OCI-M2 (cell line): ENCODE results near the gene RAD50.

Experiments
- DNase-seq: peaks from one replicate; lab custom pipeline; 2025; ENCODE audit not compliant: unreplicated experiment; lab: John Stamatoyannopoulos, UW

Gene RAD50

DNA sequence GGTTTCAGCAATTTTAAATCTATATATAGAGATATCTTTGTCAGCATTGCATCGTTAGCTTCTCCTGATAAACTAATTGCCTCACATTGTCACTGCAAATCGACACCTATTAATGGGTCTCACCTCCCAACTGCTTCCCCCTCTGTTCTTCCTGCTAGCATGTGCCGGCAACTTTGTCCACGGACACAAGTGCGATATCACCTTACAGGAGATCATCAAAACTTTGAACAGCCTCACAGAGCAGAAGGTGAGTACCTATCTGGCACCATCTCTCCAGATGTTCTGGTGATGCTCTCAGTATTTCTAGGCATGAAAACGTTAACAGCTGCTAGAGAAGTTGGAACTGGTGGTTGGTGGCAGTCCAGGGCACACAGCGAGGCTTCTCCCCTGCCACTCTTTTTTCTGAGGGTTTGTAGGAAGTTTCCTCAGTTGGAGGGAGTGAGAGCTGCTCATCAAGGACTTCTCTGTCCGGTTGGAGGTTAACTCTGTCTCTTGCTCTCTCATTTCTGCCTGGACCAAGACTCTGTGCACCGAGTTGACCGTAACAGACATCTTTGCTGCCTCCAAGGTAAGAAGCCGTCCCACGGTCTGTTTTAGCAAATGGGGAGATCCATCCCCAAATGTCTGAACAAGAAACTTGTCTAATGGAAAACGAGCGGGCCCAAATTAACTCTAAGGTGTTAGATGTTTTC, 117.3 kb downstream of the RAD50 start, which contains the start of gene IL4:
Gene IL4, plus strand, starts transcription at position 51 of the 692 bp plus-strand sequence. Its CDS starts 62 bp downstream, at position 113.
- DNase-seq = no peak

DNA sequence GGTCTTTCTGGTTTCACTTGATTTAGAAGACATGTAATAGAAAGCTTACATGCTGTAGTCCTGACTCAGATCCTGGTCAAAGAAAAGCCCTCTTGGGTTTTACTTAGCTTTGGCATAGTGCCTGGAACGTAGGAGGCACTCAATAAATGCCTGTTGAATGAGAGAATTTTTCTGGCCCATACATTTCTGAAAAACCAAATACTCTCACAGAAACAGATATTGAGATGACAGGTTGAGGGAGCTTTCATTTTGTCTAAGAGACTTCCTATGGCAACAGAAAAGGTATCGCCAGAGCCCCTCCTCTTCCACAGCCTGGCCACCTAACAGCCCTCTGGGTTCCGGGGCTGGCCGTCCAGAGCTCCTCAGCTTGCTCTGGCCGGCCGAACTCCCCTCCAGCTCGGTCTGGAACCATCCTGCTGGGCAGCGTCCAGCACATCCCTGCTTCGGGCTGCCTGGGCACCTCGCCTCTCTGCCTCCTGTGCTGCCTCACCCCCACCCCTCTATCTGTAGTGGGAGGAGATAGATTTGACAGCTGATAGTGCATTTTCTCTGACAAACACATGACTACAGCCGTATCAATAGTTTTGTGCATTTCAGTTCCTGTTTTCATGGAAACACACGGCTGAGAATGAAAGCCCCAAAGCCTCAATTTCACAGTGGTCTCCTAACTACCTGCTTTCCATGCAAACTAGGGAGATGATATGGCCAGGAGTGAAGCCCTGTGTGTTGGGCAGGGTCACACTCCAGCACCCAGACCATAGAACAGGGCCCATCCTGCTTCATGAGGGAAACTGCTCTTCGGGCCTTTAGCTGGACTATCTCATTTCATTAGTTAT, 118.1 kb downstream of the RAD50 start:
- no peak for DNase-seq

DNA sequence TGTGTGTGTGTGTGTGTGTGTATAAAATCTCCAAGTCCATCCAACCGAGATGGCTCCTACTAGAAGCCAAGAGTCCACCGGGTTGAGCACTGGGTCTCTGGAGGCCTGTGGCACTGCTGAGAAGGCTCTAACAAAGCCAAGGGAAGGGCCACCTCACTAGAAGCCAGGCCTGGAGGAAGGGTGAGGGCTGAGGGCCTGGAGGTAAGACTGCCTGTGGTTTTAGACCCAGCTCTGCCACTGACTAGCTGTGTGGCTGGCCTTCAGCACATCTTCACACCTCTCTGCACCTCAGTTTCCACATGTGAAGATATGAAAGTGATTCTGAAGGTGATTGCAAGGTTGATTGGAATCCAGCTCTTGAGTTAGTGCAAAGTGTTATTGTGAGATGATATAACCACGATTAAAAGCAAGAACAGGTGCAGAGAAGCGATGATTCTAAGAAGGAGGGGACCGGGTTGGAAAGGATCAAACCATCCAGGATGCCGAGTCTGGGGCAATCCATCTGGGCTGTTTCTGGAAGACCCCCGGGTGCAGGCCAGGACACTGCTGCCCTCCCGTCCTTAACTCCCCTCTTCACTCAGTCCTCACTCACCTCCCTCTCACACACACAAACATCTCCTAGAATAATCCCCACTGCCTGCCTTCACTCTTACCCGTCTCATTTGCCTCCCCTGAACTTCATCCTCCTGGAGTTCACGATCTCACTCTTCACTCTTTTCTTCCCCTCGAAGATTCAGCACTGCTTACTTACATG, 119.3 kb downstream of the RAD50 start:
- DNase-seq = no peak

DNA sequence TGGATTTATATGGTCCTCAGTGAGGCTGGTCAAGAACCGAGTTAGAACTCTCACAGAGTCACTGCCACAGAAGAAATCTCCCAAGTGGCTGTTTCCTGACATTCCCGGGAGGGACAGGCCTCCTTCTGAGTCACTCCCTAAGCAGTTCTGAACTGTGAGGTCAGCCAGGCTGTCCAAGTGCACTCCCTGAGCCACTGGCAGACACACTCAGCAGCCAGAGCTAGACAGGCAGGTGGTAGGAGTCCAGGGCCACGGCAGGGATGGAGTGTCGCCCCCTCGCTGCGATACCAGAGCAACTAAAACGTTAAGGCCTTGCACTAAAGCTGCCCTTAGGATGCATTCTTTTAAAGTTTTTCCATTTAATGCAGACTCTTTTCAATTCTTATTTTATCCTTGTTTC, 120.4 kb downstream of the RAD50 start:
- DNase-seq = no peak

DNA sequence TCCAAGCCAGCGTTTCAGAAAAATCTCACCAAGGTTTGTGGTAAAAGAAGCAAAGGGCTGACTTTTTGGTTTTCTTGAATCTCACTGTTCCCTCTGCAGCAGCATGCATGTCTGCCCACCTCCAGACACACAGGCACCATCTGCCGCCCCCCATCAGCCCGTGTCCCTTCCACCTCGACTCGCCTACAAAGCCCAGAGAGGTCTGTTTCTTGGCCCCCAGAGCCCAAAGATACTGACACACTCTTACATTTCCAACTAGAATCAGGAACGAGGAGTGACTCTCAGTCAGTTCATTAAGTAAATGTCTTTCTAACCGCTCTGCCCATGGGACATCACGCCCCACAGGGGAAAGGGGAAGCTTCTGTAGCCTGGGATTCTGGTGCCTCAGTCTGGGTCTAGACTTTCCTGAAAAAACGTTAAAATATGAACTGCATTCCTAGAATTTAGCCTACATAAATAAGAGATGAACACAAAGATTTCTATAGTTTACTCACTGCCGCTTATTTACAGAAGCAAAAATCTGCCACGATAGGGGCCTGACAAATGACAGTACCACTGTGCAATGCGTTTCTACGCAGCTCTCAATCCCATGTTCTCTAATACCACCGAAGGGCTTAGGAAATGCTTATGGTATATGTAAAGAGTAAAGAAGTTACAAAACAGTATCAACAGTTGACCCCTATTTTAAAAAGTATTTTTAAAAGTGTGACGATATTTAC, 121.1 kb downstream of the RAD50 start:
- no peak for DNase-seq

DNA sequence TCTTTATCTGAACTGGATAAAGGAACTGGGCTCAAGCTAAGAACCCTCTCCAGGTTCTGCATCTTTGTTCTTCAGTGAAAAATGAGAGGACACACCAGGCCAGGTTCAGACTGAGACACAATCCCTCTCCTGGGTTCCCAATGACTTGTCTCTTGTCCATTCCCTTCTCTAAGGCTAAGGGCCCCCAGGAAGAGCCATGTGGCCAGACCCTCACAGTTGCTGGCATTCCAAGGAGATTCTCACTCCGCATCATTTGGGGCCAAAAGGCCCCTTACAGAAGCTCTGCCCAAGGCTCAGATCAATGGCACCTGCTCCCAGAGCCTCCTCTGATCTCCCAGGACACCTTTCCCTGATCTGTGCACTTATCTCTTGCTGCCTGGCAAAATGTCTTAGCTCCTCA, 122.0 kb downstream of the RAD50 start:
- no peak for DNase-seq

DNA sequence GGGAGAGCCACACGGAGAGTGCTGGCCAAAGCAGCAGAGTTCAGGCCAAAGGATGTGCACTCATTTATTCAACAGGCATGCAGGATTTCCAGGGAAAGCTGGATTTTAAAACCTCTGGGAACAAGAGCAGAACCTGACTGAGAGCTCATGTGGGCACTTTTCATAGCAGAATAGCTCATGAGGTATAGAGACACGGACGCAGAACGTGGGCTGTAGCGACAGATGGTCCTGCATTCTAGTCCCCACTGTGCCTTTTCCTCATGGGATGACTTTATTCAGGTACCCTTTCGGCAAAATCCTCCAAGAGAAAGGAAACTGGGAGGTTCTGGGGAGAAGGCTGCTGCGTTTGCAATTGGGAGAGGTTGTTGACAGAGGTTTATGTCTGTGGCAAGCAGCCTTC, 122.4 kb downstream of the RAD50 start:
- DNase-seq = no peak

DNA sequence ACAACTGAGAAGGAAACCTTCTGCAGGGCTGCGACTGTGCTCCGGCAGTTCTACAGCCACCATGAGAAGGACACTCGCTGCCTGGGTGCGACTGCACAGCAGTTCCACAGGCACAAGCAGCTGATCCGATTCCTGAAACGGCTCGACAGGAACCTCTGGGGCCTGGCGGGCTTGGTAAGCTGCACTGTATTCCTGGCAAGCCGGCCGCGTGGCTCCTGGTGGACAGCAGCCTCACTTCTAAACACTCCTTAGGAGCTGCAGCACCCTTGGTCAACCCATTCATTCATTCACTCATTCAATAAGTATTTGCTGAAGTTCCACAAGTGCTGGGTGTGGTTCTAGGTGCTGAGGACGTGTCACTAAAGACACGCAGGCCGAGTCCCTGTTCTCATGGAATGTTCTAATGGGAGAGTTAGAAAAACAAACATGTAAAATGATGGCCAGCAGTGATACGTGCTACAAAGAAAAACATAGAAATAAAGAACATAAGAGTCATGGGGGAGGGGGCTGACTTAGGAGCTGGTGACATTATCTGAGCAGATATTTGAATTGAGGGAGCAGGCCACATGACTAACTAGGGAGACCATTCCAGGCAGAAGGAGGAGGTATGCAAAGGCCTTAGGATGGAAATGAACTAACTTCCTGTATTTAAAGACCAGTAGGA, 123.1 kb downstream of the RAD50 start:
- no peak for DNase-seq

DNA sequence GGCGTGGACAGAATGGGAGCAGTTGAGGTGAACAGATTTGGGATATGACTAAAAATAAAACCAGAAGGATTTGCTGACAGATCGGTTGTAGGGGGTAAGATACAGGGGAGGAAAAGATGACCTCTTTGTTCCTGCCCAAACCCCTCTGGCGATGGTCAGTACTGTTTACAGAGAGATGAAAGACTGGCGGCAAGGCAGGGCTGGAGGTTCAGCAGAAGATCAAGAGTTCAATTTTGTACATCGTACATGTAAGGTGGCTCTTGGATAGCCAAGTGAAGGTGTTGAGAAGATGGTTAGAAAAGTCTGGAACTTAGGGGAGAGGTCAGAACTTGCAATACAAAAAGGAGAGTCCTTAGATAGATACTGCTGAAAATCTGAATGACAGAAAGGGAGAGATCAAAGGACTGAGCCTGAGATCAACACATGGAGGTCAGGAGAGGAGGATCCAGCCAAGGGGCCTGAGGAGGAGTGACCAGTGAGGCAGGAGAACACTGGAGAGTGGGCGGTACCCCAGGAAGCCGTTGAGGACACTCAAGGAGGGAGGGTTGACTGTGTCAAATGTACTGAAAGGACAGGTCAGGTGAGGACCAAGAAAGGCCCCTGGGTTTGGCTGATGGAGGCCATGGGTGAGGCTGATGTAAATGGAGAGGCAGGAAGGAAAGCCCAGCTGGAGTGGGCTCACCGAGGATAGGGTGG, 124.2 kb downstream of the RAD50 start:
- no peak for DNase-seq

DNA sequence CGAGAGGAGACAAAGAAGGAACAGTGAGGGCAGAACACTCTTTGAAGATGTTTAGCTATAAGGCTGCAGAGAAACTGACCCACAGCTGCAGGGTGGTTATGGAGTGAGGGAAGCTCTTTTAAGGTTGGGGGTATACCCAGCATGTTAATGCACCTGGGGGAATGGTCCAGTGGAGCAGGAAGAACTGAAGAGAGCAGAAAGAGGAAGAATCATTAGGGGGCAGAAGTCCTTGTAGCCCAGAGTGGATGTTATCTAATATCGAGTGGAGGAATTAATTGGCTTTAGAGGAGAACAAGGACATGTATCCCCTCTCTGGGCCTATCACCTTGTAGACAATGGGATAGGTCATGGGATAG, 124.7 kb downstream of the RAD50 start:
- DNase-seq = no peak

DNA sequence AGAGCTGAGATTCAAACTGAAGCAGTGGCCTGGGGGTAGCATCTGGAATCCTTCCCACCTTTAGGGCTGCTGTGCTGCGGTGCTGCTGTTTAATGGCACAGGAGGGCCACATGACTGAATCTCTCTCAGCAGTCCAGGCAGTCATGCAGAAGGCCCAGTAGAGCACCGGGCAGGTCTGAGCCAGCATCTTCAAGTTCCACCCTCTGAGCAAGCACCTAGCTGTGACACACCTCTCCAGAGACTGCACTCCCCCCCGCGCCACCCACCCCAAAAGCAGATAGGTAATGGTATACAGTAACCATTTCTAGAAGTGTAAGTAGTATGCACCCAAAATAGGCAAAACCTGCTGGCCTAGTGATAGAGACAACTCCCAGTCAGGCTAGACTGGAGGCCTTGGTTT, 125.2 kb downstream of the RAD50 start:
- no peak for DNase-seq

DNA sequence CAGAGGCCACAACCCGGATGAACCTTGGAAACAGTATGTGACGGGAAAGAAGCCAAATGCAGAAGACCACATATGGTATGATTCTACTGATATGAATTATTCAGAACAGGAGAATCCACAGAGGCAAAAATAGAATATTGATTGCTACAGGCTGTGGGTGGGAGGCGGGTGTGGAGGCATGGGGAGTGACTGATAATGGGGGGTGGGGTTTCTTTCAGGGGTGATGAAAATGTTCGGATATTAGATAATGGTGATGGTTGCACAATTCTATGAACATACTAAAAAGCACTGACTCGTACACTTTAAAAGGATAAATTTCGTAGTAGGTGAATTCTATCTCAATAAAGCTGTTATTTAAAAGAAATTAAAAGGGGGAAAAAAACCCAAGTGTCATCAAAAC, 127.7 kb downstream of the RAD50 start:
- DNase-seq = no peak

DNA sequence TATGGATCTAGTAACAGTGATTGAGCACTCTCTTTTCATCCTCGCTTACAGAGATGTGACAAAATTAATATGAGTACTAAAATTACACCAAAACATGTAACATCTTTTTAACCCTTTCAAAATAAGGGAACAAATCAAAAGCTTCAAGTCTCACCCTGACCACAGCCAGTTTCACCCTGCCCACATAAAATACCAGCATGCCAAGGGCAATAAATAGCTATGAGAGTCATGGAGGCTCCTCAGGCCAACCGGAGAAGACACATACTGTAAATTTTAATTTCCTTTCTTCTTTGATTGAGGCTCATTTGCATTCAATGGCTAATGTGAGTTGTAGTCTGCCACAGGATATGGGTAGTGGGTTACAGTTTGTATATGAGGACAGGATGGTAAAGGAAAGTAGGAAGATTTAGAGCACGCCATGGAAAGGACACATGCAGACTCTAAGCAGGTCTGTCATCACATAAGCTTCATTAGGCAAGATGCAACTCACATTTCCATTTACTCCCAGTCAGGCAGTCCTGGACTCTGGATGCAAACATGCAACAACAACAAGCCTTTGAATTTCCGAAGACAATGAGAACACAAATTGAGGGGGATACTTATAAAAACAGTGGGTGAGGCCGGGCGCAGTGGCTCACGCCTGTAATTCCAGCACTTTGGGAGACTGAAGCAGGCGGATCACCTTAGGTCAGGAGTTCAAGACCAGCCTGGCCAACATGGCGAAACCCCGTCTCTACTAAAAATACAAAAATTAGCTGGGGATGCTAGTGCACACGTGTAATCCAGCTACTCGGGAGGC, 128.3 kb downstream of the RAD50 start:
- DNase-seq = no peak

DNA sequence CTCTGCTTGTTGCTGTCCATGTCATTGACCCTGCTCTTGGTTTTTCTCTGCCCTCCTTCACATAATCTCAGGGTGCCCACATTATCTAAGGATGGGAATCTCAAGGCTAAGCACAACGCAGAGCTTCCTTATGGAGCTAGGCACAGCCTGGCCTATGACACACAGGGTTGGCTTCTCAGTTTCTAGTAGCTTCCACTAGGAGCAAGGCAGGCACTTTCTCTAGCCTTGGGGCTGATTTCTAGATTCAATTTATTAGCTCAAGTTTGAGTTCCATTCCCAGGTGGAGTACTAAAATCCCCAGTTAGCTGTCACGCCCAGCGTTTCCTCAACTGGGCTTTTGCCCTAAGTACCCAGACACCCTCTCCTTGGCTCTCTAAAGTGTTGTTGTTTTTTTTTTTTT, 129.4 kb downstream of the RAD50 start:
- no peak for DNase-seq

DNA sequence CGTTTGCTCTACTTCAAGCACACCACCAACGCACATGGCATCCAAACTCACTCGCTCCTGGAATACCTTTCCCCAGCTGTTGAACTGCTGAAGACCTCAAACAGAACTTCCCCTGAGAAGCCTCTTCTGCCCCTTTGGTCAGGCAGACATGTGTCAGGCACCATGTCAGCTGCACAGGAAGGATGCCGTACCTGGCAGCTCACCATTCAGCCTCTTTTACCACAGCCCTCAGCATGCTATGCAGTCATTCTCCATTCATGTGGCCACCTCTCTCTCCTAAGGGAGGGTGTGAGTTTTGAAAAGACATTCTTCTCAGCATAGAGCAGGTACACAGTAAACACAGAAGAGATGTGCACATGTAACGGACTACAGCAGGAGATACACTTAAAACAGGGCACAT, 131.2 kb downstream of the RAD50 start:
- no peak for DNase-seq

DNA sequence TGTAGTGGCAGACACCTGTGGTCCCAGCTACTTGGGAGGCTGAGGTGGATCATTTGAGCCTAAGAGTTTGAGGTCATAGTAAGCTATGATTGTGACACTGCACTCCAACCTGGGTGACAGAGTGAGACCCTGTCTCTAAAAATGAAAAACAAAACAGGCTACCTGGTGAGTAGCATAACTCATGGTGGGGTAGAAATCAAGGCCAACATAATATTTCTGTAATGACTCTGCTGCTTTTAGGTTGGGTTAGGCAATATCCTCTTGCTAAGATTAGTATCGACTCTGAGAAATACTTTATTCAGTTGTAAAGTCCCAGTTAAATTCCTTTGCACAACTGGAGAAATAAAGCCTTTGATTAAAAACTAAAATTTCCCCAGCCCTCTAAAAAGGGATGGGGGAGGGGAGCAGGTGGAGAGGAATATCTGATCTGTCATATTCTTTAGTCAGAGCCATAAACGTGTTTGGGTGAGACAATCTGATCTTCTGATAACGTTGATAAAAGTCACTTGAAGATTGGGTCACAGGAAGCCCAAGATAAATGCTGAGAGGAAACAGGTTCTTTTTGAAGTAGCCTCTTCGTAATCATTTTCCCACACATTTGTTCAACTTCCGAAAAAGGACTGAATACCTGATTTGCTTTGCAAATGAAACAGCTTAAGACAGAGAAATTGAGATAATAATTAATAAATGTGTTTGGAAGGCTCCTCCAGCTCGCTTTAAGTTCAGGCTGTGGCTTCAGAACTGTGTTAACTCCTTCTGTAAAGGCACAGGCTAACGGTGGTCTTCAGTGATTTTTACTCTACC, 132.0 kb downstream of the RAD50 start:
- DNase-seq = no peak

DNA sequence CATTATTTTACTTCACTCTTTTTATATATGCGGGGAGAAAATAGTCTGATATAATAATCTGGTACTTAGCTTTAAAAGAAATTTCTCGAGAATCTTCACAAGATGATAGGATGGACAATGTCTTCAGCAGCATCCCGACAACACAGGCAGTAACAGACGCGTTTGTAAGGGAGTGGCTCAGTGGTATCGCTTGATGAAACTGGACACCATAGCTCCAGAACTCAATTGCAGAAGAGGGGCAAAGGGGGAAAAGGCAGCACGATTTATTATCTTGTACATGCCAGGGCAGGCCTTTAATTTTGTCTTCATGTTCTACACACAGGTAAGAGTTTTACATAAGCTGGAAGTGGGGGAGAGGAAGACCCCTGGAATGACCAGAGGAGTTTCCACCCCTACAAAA, 132.7 kb downstream of the RAD50 start:
- DNase-seq = no peak

DNA sequence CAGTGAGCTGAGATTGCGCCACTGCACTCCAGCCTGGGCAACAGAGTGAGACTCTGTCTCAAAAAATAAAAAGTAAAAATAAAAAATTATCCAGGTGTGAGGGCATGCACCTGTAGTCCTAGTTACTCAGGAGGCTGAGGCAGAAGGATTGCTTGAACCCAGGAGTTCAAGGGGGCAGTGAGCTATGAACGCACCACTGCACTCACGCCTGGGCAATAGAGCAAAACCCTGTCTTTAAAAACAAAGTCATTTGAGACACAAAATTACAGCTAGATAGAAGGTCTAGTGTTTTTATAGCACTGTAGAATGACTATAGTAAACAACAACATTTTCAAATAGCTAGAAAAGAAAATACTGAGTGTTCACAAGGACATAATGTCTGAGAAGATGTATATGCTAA, 133.4 kb downstream of the RAD50 start:
- no peak for DNase-seq
